Testis (tissue), 2 donors: ENCODE data around the gene TMEM178B.

Experiments used
- POLR2A ChIP-seq: fragments of 450-650 bp; IDR thresholded peaks from one replicate; pipeline ENCODE4 v1.6.1; 2017; ENCODE audit warnings: antibody characterized with exemption, mild to moderate bottlenecking, moderate library complexity
- TF ChIP-seq, protein P1 (sequence below), 3 experiments: fragments of 450-650 bp in 2 of 3; fragments of 200-600 bp in 1 of 3; sonication (generic) in 1 of 3; IDR thresholded peaks; one replicate each; pipeline ENCODE4 v1.5.1; 2016 to 2019; ENCODE audit warnings: antibody characterized with exemption in 3 of 3, mild to moderate bottlenecking in 2 of 3, moderate library complexity in 1 of 3

DNA sequence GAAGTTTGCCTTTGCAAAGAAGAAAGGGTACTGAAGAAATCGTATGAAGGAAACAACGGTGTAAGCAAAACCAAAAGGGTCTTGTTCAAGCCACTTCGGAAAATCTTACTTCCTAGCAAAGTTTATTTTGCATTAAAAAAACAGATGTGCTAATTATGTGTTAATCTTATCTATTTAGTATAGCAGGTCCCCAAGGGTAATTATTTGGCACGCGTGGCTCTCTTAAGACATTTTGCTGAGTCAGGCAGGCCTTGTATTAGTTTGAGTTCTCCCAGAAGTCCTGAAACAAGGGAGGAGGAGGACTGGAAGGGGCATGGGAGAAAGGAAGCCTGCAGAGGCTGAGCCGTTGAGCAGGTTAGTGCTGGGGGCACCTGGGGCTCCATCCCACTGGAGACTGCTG, 44.9 kb downstream of the TMEM178B start:
- TF ChIP-seq, protein P1, sequence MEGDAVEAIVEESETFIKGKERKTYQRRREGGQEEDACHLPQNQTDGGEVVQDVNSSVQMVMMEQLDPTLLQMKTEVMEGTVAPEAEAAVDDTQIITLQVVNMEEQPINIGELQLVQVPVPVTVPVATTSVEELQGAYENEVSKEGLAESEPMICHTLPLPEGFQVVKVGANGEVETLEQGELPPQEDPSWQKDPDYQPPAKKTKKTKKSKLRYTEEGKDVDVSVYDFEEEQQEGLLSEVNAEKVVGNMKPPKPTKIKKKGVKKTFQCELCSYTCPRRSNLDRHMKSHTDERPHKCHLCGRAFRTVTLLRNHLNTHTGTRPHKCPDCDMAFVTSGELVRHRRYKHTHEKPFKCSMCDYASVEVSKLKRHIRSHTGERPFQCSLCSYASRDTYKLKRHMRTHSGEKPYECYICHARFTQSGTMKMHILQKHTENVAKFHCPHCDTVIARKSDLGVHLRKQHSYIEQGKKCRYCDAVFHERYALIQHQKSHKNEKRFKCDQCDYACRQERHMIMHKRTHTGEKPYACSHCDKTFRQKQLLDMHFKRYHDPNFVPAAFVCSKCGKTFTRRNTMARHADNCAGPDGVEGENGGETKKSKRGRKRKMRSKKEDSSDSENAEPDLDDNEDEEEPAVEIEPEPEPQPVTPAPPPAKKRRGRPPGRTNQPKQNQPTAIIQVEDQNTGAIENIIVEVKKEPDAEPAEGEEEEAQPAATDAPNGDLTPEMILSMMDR (IDR thresholded peaks at IDR 0.05): no peak
- TF ChIP-seq POLR2A: no peak
